Activated CD4-positive, CD25-positive, alpha-beta regulatory T cell treated with anti-CD3 and anti-CD28 coated beads, Interleukin-2, amount 50 U/mL, for 24 hours (primary cell): ENCODE results near the gene TARBP2.

Source experiments
- ATAC-seq, 2 donors: fragments of 150-1000 bp; cut with Tn5 transposase; one replicate each; pipeline ENCODE4 v1.10.0; 2021; ENCODE audit warnings: mild to moderate bottlenecking in 1 of 2, moderate library complexity in 1 of 2

TARBP2 gene

DNA sequence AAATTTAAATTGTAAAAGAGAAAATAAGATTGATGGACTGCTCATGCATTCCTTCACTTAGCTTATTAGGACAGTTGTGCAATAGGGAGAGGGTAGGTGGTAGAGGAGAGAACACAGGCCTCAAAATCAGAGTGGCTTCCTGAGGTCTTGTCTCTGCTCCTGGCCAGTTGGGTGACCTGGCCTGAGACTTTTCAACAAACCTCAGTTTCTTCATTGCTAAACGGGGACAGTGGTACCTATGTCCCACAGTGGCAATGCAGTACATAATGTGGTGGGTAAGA, 4.4 kb upstream of the TARBP2 start:
- no peak for ATAC-seq

DNA sequence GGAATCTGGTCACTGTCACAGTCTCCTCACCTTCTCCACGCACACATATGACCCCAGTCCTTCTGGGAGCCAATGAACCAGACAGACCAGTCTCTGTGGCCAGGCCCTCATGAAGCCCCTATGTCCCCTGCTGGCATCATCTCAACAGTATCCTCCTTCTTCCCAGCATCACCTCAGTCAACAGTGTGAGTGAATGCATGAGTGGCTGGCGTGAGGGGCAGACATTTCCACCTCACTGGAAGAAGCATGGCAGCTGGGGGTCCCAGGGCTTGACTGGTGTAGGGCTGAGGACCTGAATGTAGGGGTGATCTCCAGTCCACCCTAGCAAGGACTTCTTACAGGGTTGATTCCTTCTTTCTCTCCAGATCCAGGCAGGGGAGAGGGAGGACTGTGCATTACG, 3.6 kb upstream of the TARBP2 start:
- ATAC-seq = no peak

DNA sequence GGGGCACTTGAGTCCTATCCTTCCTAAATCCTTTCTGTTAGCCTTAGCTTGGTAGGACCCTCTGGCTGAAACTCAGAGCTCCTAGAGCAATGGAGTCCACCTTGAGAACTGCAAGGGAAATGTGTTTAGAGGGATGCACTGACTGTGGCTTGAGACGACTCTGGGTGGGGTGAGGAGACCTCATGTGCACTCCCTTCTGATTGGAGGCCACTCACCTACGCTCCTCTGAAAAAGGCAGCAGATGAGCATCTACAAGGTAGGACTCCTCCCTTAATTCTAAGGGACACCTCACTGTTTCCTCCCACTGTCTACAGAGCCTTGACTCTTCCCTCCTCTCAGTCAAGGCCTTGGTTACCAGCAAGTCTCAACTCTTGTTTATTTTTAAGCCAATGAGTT, 2.9 kb upstream of the TARBP2 start:
- no peak for ATAC-seq

DNA sequence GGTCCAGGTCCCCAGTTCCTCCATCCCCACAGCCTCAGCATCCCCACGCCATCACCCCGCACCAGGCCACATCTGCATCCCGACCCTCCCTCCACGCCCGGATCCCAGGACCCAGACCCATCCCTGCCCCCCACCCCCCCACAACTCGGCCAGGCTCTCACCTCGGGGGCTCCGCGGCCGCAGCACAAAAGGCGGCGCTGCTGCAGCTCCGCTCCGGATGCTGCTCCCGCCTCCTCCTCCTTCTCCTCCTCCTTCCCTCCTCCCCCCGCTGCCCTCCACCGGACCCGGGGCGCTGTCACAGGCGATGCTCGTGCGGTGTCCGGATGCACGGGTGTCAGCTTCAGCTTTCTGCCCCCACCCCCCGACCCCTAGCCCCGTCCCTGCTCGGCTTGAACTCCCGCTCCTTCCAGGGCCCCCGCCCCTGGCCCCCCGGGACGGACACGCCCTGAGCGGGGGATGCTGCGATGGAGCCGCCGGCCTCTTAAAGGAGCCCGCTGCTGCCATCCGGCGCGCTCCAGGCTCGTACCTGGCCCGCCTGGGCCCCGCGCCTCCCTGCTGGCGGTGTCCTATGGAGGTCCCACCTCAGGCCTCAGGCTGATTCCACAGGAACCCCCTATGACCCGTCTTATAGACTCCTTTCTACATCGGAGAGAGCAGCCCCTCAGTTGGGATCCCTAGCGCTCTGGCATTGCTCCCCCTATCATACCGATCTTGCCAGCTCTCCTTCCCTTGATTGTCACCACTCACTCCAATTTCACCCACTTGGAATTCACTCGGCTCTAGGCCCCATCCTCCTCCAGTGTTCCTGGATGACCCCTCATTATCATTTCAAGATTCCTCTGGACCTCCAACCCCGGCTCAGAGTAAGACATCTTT, 1.6 kb upstream of the TARBP2 start, which contains the start of gene MAP3K12:
Gene MAP3K12, minus strand, starts transcription at position 193 of the 876 bp plus-strand sequence. CDS start 12,067 bp downstream, outside the sequence.
- ATAC-seq = no peak

DNA sequence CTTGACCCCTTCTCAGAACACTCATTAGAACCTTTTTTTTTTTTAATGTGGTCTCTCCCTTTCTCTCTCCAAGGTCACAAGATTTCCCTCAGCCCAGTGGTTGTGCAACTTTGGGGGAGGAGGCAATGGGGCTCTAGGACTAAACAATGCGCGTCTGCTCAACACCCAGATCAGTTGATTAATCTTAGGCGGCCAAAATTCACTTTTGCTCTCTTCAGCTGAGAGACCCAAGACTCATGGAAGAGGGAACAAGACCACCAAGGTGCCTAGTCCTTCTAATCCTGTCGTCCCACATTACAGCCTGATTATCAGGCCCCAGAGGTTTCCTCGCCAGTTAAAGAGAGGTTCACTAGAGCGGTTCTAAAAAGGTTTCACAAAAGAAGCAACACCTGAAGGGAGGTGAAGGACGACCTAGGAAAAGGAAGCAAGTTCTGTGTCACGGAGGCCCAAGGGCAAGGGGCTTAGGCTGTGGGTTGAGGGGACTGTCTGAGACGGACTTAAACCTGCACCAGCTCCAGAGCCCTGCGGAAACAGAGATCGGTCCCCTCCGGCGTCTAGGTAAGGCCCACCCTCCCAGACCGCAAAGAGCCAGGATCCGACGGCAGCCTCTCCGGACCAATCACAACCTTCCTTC, 824 bp upstream of the TARBP2 start:
- ATAC-seq = no peak

DNA sequence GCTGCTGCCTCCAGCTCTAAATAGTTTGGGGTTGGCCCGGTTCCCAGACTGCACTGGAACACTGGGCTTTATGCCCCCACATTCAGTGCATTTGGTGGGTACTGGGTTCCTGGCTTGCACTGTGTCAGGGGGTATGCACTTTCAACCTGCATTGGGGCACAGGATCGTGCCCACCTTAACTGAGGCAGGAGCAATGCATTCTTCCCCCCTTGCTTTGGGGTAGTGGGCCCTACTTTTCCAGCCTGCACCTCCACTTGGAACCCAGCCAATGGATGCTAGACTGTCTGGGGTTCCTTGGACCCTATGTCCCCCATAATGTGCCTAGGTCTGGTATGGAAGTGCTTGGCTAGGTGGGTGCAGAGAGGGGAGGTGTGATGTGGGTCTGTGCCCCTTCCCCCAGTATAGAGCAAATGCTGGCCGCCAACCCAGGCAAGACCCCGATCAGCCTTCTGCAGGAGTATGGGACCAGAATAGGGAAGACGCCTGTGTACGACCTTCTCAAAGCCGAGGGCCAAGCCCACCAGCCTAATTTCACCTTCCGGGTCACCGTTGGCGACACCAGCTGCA, 615 bp downstream of the TARBP2 start:
- ATAC-seq = no peak

DNA sequence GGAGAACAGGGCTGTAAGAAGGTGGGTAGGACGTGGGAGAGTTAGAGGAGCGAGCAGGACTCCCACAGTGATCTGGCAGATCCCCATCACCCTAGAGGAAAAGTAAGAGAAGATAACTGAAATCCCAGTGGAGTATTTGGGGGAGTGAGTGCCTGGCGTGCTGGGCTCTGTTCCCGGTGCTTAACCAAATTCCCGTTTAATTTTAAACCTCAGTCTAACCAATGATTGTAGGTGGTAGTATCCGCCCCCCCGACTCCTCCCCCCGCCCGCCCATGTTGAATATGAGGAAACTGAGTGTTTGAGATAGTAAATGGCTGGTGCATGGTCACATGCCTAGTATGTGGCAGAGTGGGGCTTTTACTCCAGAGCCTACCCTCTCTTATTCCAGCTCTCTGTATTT, 1.2 kb downstream of the TARBP2 start:
- no peak for ATAC-seq

DNA sequence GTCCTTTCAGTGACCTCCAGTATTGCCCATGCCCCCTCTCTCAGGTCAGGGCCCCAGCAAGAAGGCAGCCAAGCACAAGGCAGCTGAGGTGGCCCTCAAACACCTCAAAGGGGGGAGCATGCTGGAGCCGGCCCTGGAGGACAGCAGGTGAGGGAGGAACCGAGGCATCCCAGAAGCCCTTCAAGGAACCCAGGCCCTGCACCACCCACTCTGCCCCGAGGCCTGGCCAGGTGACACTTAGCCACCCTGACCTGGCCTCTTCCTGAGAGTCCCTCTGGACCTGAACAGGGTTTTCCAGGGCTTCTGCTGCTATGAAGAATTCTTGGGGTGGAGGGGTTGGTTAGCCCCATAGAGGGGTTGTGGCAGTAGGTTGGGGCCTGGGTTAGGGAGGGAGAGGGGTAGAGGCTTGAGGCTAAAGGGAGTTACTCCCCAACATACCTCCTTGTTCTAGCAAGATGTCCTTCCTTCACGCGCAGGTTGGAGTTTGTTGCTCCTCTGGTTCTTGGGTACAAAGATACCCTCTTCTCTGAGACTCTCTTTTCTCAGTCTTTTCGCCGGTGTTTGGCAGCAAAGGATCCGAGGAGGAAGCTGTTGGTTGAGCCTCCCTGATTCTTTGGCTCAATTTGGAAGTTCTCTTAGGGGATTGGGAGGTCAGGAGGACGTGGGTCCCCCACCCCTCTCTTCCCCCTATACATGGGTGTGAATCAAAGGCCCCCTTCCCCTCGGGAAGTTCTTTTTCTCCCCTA, 2.1 kb downstream of the TARBP2 start:
- ATAC-seq = no peak

DNA sequence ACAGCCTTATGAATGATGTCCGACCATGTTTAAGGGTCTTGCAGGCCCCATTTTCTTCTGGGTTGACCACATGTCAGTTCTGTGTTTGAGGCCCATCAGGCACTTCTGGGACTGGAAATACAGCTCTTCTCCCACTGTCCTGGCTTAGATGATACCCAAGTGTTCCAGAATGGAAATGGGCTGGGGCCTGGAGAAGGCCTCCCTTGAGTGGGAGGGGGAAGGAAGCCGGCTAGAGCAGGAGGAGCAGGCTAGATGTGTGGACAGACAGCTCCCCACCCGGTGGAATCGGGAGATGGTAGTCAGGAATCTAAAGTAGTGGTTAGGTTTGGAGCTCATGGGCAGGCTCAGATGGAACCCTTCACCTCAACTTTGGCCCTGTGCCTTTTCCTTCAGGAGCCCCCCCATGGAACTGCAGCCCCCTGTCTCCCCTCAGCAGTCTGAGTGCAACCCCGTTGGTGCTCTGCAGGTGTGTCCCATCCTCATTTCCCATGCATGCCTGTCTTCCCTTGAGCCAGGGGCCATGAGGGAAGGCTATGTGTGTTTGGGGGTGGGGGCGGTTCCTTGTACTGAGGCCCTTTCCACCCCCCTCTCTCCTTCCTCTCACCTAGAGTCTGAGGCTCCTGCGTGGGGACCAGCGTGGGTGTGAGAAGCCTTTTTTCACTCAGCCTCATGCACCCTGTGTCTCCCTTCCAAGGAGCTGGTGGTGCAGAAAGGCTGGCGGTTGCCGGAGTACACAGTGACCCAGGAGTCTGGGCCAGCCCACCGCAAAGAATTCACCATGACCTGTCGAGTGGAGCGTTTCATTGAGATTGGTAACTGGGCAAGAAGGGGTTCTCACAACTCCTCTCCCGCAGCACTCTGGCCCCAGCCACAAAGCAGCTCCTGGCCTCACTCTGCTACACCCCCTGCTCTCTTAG, 3.2 kb downstream of the TARBP2 start:
- ATAC-seq = no peak

DNA sequence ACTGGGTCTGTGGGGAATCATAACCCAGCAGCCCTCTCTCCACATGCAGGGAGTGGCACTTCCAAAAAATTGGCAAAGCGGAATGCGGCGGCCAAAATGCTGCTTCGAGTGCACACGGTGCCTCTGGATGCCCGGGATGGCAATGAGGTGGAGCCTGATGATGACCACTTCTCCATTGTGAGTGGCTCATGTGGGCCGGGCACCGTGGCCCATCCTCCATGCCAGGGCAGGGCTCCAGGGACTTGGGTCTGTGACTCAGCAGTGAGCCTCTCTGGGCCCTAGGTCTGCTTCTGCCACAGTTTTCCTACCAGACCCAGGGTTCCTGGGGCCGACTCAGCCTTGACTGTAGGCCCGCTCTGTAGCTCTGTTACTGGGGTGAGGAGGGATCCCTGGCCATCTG, 4.0 kb downstream of the TARBP2 start:
- no peak for ATAC-seq

DNA sequence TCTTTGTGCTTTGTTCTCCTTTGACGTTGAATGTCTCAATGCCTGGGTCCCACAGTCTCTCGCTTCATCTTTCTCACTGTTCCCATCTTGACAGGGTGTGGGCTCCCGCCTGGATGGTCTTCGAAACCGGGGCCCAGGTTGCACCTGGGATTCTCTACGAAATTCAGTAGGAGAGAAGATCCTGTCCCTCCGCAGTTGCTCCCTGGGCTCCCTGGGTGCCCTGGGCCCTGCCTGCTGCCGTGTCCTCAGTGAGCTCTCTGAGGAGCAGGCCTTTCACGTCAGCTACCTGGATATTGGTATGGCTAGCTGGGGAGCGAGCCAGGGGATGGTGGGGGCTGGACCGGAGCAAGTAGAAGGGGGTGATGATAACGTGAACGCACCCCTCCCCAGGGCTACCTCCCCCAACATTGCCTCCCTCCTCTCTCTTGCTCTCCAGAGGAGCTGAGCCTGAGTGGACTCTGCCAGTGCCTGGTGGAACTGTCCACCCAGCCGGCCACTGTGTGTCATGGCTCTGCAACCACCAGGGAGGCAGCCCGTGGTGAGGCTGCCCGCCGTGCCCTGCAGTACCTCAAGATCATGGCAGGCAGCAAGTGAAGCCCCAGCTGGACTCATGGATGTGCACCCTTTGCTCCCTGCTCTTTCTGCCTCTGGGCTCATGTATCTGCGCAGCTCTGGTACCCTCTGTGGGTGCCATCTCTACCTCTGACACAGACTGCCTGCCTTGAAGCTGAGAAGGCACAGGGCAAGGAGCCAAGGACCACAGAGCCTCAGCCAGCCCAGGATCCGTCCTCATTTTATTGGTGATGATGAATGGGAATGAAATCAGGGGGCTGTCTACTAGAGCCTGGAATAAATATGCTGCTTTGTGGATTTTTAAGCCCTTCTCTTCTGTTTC, 4.7 kb downstream of the TARBP2 start:
- no peak for ATAC-seq

DNA sequence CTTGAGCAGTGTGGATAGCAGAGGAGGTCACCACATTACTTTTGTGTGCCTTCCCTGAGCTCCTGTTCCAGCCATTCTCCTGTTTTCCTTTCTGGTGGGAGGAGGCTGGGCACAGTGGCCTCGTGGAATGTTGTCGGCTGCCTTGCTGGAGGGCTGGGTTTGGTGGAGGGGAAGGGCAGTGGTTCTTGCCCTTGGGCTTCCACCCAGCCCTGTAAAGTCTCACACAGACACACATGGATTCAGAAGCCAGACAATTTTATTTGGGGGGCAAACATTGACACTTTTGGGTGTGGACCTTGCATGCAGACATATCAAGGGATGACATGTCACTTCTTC, 5.3 kb downstream of the TARBP2 start:
- no peak for ATAC-seq

DNA sequence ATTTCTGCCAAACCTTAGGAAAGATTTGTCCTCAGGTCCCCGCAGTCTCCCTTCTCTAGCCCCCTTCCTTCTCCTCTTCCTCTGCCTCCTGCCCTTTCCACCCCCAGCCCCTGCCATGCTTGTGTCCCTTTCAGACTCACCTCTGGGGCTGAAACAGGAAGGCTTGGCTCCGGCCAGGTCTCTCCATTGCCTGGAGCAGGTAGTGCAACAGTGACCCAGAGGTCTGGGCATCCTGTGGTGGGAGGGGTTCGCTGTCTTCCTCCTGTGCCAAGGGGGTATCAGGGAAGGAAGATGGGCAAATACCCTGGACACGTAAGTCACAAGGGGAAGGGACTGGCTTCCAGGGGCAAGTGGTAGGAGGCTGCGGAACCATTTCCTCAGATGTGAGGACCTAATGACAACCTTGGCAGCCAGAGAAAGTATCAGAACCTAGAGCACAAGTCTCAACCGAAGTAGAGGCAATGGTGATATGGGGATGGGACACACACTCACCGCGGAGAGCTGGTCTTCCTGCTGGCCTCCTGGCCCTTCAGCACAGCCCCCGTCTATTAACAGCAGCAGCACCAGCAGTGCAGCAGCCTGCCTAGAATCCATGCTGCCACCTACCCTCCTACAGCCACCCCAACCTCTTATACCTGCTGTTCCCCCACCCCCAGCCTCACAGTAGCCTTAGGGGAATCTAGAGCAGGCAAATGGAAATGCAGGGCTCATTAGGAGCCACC, 6.0 kb downstream of the TARBP2 start, which contains the start of gene NPFF:
Gene NPFF, minus strand, starts transcription at position 604 of the 722 bp plus-strand sequence. Its CDS starts 10 bp downstream, at position 594.
- ATAC-seq = no peak

DNA sequence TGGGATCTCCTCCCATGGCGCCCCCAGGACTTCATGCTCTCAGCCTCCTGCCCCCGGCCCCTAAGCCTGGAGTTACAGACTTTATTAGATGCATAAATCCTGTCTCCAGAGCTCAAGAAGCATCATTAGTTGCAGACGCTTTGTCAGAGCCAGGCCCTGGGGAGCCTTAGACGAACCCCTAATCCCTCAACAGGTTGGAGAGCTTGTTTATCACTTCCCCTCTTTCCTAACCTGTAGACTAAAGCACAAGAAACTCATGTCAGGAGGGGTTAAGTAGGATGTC, 6.5 kb downstream of the TARBP2 start:
- no peak for ATAC-seq

DNA sequence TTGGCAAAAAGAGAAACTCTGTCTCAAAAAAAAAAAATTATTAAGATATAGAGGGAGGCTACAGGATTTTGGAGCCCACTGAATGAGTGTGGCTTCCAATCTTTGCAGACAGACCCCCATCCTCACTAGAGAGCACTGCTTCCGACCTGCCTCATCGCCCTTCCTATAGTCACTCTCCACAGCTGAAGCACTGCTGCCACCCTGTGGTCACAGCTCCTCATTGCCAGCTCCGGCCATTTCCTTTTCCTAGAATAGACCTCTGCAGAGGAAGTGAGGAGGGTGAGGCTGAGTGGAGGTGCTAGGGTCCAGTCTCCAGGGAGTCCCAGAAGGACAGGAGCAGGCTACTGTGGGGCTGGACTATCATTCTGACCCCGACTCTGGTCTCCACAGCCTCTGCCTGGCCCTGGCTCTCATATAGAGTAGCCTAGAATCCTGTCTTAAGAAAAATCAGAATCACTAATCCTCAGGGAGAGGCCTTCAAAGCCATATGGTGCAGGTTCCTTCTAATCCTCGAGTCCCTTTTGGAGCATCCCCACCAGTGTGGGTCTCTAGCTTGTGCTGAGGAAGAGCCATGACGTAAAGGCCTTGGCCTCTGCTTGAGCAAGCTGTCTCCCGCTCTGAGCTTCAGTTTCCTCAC, 7.6 kb downstream of the TARBP2 start:
- ATAC-seq = peak; percentile 95 to 98

DNA sequence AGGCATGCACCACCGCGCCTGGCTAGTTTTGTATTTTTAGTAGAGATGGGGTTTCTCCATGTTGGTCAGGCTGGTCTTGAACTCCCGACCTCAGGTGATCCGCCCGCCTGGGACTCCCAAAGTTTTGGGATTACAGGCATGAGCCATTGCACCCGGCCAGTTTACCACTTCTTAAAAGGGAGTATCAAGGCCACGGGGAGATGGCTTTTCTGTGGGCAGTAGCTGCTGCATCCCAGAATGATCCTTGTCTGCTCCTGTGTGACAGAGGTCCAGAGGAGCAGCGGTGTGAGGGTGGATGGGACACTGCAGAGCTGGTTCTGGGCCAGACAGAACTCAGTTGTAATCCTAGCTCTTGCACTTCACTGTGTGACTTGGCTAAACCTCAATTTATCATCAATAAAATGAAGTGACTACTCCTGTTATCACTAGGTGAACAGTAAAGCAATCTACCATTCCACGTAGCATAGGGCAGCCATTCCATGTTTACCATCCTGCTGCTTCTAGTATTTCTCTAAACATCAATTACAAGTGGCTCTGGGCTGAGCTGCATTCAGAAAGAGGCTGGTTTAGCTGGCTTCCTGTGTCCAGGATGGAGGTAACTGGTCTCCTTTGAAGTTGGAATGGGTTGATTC, 9.2 kb downstream of the TARBP2 start:
- no peak for ATAC-seq

DNA sequence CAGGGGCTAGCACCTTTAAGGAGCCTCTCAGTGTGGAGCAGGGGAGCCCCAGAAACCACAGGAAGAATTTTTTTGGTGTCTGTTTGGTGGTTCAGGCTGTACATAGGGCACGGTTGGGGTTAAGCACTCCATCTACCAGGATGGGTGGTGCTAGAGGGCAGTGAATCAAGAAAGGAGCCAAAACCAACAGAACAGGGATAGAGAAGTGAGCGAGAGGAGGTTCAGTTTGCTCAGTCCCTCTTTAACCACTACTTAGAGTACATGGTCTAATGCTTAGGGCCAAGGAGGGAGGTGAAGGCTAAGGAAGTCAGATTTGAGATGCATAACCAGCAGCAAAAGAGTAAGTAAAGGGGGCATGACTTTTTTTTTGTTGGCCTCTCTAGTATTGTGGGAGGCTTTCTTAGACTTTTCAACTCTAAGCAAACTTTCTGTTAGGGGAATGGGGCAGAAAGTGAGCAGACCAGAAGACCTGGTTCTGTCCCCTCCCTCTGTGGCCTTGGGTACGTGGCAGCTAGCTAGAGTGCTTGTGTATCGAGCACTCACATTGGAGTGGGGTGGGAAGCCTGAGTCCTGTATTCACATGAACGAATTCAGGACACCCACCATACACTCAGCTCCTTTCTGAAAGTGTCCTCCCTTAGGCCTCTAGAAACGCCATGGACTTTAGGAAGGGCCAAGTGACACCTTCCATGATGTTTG, 12.8 kb downstream of the TARBP2 start:
- no peak for ATAC-seq

DNA sequence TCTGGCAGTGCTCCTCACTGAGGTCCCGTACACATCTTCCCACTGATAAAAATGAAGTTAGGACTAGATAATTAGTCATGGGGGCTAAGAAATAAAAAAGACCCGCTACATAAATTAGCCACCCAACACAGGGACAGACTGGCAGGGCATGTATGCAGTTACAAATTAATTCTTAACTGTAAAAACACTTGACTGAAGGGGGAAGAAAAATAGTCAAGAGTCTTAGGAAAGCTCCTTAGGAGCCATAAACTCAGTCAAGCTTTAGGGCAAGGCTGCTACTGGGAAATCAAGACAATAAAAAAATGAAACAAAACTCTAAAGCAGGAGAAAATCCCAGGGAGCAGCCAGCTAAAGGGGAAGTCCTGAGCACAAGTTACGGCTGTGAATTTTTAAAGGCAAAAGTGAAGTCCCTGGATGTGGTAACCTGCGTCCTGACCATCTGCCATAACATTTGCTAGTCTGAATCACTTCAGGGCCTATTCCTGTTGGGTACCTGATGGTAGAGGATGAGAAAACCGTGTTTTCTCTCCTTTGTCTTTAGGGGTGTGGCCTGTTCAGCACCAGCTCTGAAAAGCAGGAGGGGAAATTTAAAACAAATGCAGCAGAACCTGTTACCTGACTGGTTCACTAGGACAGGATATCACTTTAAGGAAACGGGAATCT, 13.7 kb downstream of the TARBP2 start:
- no peak for ATAC-seq

DNA sequence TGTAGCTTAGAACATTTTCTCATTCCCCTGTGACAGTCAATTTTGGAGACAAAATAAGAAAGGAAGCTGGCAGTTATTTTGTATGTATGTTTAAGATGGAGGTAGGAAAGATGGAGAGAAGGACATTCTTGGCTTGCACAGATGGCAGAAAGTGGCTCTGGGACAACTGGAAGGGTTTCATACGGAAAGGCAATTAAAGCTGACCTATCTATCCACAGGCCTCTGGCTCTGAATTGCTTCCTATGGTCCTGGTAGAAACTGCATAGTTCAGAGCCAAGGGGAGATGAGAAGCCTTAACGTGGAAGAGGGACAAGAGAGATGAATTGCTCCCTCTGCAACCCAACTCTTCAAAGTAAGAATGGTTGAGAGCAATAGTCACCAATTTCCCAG, 14.2 kb downstream of the TARBP2 start:
- no peak for ATAC-seq
